SH-SY5Y (cell line): ENCODE measurements around the gene CRNN.

Experiments
- GATA2 ChIP-seq: IDR thresholded peaks from 2 replicates; pipeline ENCODE4 v1.6.1; 2011; ENCODE audit warnings: mild to moderate bottlenecking, low read depth, low read length
- GATA3 ChIP-seq: IDR thresholded peaks from 2 replicates; pipeline ENCODE4 v1.6.1; 2011; ENCODE audit warnings: low read depth, mild to moderate bottlenecking, low read length, moderate library complexity

- TF ChIP-seq GATA3 (no peak), GATA2 (no peak)
These were observed 22.8 kb upstream of the CRNN start for GRCh38 chr1:152436593-152437496.
